ENCODE results near the gene ABCD4.
"Not testable (repeated sequence)": the region's sequence is repeated elsewhere in the genome, so short reads cannot be mapped to it uniquely, and the experiment has no call there.

Gene ABCD4

DNA sequence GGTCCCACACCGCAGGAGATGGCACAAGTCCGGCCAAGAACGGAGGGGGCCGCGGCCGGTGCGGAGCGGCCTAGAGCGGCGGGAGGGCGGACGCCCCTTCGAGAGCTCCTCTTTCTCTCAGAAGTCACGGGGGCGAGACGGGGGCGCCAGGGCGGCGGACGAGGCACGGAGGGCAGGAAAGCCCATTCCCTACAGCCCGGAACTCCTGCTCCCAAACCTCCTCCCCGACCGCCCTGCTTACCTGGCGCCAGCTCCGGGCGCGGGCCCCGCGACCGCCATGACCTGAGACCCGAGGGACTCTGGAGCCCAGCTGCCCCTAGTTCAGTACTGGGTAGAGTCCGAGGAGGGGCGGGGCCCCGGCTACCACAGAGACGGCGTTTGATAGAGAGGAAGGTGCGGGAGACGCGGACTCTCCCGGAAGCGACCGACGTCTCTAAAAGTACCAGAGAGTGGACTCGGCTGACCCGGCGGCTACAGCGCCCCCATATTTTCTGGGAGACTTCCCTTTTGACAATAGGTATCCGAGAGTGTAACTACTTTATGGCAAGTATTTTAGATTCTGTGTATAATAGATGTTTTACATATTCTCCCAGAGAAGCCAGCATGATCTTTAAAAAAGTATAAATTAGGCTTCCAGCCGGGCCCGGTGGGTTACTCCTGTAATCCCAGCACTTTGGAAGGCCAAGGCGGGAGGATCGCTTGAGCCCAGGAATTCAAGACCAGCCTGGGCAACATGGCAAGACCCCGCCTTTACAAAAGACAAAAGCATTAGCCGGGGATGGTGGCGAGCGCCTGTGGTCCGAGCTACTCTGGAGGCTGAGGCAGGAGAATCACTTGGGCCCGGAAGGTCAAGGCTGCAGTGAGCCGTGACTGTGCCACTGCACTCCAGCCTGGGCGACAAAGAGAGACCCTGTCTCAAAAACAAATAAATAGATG lies at the start of gene ABCD4:
Gene ABCD4, minus strand, starts transcription at position 301 of the 936 bp plus-strand sequence. Its CDS starts 22 bp downstream, at position 279.
- peak; percentile 59 to 69 for DNase-seq (ENCODE audit: low read depth in 2 of 2, low spot score in 1 of 2)

DNA sequence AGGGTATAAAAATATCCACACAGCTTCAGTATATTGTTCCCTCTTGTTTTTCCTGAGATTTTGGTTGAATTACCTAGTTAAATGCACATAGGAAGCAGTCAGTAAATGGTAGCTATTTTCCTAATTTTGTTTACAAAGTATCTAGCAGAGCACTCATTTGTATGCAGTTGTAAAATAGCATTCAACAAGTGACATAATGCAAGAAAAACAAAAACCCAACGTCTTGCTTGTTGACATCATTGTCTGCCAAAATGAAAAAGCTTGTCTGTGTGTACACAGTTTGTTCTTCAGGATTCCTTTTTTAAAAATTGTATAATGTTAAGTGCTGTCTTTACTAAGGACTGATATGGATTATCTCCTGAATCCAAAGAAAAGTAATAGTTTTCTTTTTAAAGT lies 48.2 kb upstream of the ABCD4 start:
- DNase-seq (ENCODE audit: low read depth in 2 of 2, low spot score in 1 of 2), result no peak

DNA sequence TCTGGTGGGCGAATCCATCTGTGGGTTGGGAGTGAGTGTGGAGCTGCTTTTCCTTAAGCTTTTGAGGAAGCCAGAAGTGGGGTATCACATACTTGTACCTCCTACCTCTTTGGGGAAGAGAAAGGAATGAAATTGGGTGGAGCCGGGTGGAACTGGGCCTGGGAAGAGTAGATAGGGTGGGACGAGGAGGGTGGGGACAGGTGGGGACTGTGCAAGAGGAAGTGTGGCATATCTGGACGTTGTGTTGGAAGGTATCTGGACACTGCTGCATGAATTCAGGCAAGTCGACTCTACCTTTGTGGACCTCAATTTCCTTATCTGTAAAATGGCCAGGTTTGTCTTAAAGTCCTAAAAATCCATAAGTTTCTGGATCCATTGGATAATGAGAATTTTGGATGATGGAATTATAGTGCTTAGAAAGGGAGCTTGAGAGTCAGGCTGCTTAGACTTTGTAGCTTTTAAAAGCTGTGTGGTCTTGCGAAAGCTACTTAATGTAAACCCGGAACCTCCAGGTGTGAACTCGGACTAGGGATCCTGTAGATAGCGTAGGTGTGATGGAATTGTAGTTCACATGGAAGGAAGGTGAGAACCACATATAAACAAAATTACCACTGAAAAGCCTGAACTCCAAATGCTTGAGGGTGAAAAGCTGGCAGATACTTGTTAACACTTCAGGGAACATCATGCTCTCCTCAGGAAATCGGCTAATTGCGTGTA lies 47.6 kb upstream of the ABCD4 start:
- DNase-seq (ENCODE audit: low read depth in 2 of 2, low spot score in 1 of 2), result no peak

DNA sequence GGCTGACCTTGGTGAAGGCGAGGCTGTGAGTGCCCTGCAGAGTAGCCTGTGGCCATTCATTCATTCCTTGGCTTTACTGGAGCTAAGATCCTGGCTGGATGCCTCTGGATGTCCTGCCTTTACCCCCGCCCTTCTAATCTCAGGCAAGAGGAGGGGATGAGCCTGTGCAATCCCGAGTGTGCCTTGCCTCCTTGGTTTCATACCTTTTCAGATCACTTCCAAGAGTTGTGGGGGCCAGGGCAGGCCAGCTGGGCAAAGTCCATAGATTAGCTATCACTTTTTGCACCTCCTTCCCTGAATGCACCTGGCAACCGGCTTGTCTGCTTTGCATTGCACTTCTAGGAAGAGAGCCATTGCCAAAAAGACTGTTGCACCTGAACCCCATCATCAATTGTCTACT lies 47.0 kb upstream of the ABCD4 start:
- no peak for DNase-seq (ENCODE audit: low read depth in 2 of 2, low spot score in 1 of 2)

DNA sequence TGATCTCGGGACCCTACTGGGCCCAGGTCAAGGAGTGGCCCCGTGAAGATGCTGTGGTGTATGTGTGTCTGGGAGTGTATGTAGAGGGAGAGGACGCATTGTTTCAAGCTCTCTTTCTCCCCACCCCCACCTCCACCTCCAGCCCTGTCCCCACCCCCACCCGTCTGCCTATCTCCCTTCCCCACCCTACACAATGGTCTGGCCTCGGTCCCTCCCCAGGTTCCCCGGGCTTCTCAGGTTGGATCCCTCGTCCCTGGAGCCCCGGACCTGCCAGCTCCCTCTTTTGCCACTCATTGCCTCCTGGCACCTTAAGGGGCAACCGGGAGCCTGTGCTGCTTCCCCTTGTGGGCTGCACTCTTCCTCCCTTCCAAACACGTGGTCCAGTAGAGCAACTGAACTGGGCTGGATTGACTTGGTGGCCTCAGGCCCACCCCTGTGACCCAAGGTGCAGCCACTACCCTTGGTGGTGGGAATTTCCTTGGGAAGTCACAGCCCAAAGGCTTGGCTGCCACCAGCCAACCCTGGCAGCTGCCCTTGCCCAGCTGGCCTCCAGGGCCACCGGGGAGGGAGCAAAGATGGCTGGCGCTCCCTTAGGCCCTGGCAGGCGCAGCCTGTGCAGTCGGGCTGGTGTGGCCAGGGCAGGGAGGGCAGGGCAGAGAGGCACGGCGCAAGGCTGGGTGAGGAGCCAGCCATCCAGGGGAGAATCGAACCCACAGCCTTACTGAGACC lies 46.2 kb upstream of the ABCD4 start:
- no peak for DNase-seq (ENCODE audit: low read depth in 2 of 2, low spot score in 1 of 2)

DNA sequence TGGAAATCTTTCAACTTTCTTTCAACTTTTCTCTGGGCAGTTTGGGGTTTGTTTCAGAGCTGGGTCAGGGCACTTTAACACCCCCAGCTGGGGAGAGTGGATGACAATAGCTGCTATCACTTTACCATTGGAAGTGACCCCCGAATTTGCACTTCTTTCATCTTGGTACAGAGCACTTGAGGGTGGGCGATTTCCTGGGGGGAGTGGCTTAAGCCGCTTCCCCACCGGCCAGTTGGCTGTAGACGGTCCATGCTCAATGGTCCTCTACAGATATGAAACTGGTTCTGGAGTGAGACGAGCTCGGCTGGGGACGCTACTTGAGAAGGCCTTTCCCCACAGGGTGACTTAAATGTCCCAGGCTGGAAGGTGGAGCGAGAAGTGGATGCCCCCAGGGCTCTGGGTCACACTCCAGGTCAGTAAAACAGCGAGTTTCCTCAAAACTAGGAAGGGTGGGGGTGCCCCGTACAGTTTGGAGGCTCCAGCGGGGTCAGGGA lies 45.6 kb upstream of the ABCD4 start, which contains the start of gene VRTN:
Gene VRTN, plus strand, starts transcription at position 231 of the 494 bp plus-strand sequence. CDS start 8,313 bp downstream, outside the sequence.
- DNase-seq (ENCODE audit: low read depth in 2 of 2, low spot score in 1 of 2), result no peak

DNA sequence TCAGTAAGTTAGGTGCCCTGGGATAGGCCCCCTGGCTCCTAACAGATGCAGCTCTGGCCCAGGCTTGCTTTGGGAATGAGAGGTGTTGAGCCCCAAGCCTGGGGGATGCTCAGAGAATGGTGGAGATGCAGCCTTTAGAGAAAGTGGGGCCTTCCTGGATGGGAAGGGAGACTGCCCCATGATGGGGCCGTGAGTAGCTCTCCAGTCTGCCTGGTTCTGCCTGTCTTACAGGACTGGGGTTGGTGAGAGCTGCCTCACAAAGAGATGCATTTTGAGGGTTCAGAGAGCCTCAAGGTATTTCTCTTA lies 45.0 kb upstream of the ABCD4 start:
- DNase-seq (ENCODE audit: low read depth in 2 of 2, low spot score in 1 of 2), result no peak

DNA sequence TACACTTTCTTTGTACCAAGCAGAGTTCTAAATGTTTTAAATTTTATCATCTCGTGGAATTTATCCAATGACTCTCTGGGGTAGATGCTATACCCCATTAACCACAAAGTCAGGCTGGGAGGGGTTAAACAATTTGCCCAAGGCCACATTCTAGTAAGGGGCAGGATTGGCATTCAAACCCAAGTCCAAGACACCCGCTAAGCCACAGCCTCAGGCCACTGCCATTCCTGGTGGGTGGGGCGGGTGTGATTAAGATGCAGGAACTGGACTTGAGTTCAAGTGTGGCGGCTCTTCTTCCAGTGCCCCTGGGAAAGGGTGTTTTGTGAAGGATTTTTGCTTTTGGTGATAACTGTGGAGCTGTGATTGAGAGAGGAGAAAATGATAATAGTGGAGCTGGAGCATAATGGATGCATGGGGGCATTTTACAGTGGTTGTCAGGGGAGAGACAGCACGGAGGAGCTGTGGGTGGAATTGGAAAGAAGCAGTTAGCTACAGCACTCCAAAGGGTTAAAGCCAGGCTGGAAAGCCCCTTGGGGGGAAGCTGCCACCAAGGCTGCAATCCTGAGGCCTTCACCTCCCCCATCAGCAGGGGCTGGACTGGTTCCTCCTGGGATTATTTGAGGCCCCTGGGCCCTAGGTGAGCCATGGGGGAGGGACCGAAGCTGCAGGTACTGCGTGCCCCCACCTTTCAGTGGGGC lies 44.5 kb upstream of the ABCD4 start:
- DNase-seq (ENCODE audit: low read depth in 2 of 2, low spot score in 1 of 2), result no peak

DNA sequence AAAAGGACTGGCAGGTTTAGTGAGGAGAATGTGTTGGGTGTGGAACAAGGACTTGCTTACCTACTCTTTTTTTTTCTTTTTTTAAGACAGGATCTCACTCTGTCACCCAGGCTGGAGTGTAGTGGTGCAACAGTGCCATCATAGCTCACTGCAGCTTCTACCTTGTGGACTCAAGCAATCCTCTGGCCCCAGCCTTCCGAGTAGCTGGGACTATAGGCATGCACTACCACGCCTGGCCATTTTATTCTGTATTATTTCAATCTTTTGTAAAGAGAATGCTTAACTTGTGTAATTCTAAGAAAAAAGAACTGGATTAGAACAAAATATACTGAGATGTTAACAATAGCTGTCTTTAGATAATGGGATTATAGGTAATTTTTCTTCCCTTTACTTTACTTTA lies 43.6 kb upstream of the ABCD4 start:
- DNase-seq (ENCODE audit: low read depth in 2 of 2, low spot score in 1 of 2), result no peak

DNA sequence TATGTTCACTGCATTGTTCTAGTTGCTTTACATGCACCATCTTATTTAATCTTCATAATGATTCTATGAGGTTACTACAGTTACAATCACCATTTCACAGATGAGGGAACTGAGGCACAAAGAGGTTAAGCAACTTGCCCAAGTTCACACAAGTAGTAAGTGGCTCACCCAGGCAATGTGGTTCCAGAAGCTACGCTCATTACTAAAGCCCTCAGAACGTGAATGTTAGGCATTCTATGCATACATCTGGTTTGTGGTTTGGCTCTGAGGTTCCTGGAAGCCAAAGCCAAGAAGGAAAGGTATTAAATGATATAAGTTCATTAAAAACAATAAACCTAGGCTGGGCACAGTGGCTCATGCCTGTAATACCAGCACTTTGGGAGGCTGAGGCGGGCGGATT lies 31.2 kb upstream of the ABCD4 start:
- no peak for DNase-seq (ENCODE audit: low read depth in 2 of 2, low spot score in 1 of 2)

DNA sequence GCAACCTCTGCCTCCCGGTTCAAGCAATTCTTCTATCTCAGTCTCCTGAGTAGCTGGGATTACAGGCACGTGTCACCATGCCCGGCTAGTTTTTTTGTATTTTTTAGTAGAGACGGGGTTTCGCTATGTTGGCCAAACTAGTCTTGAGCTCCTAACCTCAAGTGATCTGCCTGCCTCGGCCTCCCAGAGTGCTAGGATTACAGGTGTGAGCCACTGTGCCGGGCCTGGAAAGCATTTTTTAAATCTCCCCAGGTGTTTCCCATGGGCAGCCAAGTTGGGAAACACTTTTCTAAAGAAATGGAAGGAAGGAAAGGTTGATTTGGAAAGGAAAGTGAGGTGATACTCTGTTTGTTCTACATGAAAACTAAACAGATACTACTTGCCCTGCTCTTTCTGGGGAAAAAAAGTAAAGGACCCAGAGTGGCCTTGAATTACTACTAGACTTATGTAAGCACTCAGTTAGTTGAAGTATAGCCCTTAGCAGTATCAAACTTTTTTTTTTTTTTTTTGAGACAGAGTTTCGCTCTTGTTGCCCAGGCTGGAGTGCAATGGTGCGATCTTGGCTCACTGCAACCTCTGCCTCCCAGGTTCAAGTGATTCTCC lies 27.3 kb upstream of the ABCD4 start:
- not testable (repeated sequence) for DNase-seq (ENCODE audit: low read depth in 2 of 2, low spot score in 1 of 2)

DNA sequence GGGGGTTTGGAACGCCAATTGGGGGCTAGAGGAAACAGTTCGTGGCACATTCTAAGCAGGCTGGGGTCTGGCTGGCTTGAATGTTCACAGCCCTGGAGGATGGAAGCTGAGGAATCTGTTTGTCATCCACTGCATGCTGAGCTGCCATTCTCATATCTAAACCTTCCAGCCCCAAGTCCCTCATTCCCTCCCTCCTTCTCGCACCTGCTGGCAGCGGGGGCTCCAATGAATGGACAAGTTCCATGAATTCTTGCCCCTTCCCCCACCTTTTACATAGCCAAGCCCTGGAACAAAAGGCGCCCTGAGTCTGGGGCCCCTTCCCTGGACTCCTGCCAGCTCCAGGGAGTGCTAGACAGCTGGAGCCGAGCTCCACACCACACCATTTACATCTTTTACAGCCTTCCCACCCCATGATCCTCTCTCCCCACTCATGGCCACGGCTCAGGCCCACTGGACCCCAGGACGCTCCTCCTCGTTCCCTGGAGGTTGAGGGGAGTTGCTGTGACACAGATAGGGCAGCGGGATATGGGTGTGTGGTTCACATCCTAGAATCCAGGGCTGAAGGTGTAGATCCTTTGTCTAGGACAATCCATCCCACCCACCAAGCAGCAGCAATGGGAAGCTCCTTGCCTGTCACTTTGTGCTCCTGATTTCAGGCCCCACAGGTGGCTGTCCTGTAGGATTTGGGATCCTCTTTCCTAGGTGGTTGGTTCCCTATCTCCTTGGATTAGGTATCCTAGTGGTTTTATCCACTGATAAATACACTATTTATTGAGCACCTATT lies 23.8 kb upstream of the ABCD4 start:
- DNase-seq (ENCODE audit: low read depth in 2 of 2, low spot score in 1 of 2), result no peak

DNA sequence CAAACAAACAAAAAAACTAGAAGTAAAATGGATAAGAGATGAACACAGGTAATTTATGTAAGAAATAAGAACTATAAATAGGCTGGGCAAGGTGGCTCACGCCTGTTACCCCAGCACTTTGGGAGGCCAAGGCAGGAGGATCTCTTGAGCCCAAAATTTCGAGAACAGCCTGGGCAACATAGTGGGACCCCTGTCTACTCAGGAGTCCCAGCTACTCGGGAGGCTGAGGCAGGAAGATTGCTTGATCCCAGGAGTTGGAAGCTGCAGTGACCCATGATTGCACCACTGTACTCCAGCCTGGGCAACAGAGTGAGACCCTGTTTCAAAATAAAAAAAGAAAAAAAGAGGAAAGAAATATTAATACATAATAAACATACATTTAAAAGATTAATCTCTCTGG lies 22.7 kb upstream of the ABCD4 start:
- DNase-seq (ENCODE audit: low read depth in 2 of 2, low spot score in 1 of 2), result no peak

DNA sequence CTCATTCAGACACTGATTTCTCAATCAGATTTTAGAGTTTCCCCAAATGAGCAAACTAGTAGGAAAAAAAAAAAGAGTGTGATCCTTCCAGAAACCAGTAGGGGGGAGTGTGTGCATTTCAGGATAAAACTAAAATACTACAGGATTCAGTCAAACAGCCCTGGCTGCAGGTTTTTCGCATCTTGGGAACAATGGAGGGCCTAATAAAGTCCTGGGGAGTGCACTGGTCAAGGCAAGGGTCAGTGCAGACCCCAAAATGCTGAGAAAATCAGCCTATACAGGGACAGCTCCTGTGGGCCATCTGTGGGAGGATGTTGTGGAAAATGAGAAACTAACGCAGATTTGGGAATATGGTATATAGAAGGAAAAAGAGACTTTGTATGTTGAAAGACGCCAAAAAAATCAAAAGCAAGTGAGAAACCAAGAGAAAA lies 22.2 kb upstream of the ABCD4 start:
- DNase-seq (ENCODE audit: low read depth in 2 of 2, low spot score in 1 of 2), result no peak

DNA sequence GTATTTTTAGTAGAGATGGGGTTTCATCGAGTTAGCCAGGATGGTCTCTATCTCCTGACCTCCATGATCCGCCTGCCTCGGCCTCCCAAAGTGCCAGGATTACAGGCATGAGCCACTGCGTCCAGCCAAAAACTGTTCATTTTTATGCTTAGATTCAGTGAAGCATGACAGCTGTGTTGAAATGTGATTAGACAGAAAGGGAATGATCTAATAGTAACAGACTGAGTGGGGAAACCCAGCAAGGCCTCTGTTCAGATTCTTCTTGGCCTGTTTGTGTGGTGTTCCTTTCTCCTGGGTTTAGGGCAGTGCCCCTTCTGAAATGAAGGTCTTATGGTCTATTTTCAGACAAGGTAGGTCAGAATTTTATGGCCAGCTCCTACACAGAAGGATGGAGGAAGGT lies 11.8 kb upstream of the ABCD4 start:
- no peak for DNase-seq (ENCODE audit: low read depth in 2 of 2, low spot score in 1 of 2)

DNA sequence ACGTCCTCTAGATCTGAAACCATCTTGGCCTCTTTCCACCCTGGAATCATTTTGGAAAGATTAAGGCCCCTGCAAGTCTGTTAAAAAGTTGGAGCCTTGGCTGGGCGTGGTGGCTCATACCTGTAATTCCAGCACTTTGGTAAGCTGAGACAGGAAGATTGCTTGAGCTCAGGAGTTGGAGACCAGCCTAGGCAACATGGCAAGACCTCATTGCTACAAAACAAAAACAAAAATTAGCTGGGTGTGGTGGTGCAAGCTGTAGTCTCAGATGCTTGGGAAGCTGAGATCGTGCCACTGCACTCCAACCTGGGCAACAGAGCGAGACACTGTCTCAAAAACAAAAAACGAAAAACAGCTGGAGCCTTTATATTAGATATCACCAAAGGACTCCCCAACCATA lies 10.9 kb upstream of the ABCD4 start:
- DNase-seq (ENCODE audit: low read depth in 2 of 2, low spot score in 1 of 2), result no peak

DNA sequence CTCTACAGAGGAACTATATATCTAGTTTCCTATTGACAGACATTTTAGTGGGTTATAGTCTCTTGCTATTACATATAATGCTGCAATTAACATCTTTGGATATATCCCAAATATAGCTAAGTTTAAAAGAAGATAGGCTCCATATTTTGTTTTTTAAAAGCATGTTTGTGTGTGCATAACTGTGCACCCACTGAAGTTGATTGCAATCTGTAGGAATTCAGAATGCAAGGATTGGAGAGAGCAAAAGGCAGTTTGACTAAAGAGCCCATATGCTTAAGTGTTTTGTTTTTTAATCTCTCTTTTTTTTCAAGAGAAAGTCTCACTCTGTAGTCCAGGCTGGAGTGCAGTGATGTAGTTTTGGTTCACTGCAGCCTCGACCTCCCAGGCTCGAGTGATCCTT lies 9.4 kb upstream of the ABCD4 start:
- DNase-seq (ENCODE audit: low read depth in 2 of 2, low spot score in 1 of 2), result no peak

DNA sequence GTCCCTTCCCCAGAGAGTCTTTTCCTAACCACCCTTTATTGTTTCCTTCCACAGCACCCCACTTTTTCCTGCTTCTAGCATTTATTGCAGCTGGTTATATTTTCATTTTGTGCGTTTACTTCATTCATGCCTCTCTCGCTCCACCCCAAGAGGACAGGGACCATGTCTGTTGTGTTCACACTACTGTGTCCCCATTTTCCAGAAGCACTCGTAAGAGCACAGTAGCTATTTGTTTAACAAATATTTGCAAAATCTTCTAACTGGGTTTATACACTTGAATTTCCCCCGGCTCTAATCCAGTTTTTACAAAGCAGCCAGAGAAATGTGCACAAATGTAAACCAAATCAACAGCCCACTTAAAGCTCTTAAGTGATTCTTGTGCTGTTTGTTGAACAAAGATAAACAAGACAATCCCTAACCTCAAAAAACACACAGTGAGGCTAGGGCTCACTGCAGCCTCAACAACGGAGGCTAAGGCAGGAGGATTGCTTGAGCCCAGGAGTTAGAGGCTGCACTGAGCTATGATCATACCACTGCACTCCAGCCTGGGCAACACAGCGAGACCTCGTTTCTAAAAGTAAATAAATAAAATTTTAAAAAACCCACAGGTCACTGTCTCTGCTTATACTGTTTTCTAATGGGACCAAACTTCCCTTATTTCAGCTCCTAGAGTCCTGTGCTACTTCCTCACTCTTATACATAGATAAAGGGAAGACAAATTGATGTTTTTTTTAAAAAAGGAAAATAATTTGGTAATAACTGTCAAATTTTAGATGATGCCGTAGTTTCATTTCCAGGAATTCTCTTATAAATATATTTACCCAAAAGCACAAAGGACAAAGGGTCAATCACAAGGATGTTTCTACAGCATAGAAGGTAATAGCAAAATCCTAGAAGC lies 6.6 kb upstream of the ABCD4 start:
- no peak for DNase-seq (ENCODE audit: low read depth in 2 of 2, low spot score in 1 of 2)

DNA sequence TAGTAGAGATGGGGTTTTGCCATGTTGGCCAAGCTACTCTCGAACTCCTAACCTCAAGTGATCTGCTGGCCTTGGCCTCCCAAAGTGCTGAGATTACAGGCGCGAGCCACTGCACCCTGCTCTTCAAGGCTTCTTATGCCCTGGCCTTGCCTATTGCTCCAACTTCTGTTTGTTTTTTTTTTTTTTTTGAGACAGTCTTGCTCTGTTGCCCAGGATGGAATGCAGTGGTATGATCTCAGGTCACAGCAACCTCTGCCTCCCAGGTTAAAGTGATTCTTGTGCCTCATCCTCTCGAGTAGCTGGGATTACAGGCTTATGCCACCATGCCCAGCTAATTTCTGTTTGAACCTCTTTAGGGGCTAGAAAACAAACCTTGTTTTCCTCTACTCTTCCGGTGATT lies 6.0 kb upstream of the ABCD4 start:
- DNase-seq (ENCODE audit: low read depth in 2 of 2, low spot score in 1 of 2), result no peak
